ENCODE data around the gene SH3PXD2A. TPM values are rescaled to one million over a fixed set of nuclear protein-coding genes. Genes with fewer than 3 reads are reported as not detected.
A peak's percentile ranks its signal among the peaks of the same experiment; 100 is the strongest.

SH3PXD2A gene
- total RNA-seq, 2 experiments from 2014 or later: 12.4 to 14.5 TPM

DNA sequence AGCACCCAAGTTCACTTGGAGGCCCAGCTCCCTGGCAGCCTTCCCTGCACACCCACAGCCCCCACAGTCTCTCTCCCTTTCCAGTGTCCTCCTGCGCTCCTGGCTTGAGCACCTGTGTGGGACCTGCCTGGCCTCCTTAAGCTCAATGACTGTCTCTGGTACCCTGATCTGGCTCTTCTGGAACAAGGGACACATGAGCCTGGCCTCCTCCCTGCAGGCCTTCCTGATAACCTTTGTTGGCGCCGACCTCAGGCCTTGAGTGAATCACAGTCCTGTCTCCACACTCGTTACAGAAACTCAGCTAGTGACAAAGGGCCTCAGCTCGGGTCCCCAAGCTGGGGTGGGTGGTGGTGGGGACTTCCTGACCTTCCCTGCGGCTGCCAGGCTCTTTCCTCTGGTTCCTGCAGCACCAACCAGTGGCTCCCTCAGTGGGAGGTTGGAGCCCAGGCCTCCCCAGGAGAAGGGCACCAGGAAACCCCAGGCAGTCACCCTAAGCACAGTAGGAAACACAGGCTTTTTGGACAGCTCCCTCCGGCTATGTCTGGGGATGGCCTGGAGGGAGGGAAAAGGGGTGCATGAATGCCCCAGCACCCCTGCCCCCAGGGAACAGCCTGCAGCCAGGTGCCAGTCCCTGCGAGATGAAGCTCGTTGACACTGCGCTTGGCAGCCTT lies 147.3 kb downstream of the SH3PXD2A start:
- no peak for ATAC-seq
- H3K27me3 Mint-ChIP-seq: no peaks in the 10 kb centered on the region
- CTCF ChIA-PET: interaction anchor here (0.6 to 7.6 kb wide), 3 partner anchors 110 to 575 kb away, joined by 3 to 95 read pairs (median 3); no protein-coding TSS in a partner anchor
- H3K9me3 Mint-ChIP-seq (ENCODE audit: low read depth): no peaks in the 10 kb centered on the region
- no peak for DNase-seq
- H3K27ac Mint-ChIP-seq: no peak overlapping the region
- H3K36me3 Mint-ChIP-seq: no peaks in the 10 kb centered on the region
- no peak overlapping the region for H3K4me3 Mint-ChIP-seq
- H3K4me1 Mint-ChIP-seq: peaks cover 5% of the 10 kb centered on the region

DNA sequence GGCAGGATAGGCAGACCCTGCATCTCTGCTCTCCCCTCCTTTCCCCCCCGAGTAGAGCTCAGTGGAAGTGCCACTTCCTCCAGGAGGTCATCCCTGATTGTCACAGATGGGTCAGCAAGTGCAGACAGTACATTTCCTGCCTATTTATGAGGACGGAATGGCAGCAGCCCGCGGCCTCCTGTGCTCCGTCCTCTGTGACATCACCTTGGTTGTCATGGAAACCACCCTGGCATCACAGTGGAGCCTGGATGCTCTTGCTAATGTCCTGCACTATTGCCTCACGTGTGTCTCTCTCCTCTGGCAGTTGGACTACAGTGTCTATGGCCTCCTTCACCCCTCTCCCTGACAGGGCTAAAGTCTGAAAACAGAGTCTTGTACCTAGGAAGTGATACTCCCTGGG lies 148.6 kb downstream of the SH3PXD2A start:
- H3K9me3 Mint-ChIP-seq (ENCODE audit: low read depth): no peaks in the 10 kb centered on the region
- no peak for DNase-seq
- peaks cover 4% of the 10 kb centered on the region for H3K4me1 Mint-ChIP-seq
- ATAC-seq: no peak
- H3K4me3 Mint-ChIP-seq: no peak overlapping the region
- H3K27me3 Mint-ChIP-seq: no peaks in the 10 kb centered on the region
- H3K27ac Mint-ChIP-seq: no peak overlapping the region
- CTCF ChIA-PET: no interaction called here
- H3K36me3 Mint-ChIP-seq: no peaks in the 10 kb centered on the region

DNA sequence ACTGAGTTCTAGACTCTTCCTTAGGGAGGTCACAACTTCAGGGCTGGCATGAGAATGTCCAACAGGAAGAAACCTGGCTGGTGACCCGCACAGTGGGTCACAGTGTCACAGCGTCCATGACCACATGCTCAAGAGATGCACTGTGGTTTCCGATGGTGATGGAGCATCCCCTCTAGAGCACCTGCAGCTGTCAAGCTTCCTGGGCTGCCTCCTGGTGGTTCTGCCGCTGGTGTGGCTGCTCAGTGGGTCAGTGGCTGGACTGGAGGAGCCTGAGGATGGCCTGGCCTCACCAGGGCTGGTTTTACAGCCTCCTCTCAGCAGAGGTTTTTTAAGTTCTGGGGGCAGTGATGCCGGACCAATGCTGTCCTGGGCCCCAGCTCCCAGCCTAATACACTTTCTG lies 149.3 kb downstream of the SH3PXD2A start:
- ATAC-seq: no peak
- Mint-ChIP-seq H3K9me3 (ENCODE audit: low read depth) (no peaks in the 10 kb centered on the region), H3K4me3 (no peak overlapping the region), H3K27ac (no peak overlapping the region), H3K4me1 (peaks cover 4% of the 10 kb centered on the region), H3K36me3 (no peaks in the 10 kb centered on the region), H3K27me3 (no peaks in the 10 kb centered on the region)
- no peak for DNase-seq
- CTCF ChIA-PET: interaction anchor here (1.1 kb wide), 1 partner anchor 20 kb away, joined by 4 read pairs; no protein-coding TSS in a partner anchor

DNA sequence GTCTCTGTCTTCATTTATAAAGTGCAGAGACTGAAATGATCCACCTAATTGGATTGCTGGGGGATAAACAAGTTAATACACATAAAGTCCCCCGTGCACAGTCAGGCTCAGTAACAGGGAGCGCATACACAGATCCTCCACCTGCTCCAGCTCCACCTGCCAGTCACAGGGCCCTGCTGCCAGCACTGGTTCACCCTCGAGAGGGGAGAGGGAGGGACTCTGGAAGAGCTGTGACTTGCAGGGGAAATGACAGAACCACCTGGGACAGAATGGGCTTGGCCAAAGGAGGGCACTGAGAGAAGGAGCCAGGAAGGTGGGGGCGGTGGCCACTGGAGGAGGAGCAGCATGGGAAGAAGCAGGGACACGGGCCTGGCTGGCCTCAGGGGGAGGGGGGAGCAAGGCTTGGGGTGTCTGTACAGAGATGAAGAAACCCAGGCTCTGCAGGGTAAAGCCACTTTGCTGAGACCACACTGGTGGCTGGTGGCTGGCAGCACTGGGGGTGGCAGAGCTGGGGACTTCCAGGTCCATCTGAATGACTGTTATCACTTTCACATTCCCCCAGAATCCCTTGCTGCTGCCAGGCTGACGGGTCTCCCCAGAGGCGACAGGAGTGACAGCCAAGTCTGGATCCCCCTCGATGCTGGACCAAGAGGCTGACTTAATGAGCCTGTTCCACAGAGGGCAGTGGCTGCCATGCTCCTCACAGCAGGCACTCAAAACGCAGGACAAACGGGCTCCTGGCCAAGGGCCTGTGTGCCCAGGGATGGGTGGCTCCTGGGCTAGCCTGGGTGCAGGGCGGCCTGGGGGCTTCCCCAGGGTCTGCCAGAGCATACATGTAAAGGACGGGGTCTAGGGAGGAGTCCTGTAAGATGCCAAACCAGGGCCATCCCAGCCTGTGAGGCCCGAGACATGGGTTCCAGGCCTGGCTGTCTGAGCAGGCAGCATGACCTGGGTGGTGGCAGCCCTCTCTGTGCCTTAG lies 151.1 kb downstream of the SH3PXD2A start:
- CTCF ChIA-PET: interaction anchor here (1.2 to 3.2 kb wide), 5 partner anchors 8 to 77 kb away, joined by 3 to 11 read pairs (median 3); no protein-coding TSS in a partner anchor
- Mint-ChIP-seq H3K27me3 (no peaks in the 10 kb centered on the region), H3K27ac (no peak overlapping the region), H3K4me1 (peaks cover 4% of the 10 kb centered on the region), H3K36me3 (no peaks in the 10 kb centered on the region), H3K9me3 (ENCODE audit: low read depth) (no peaks in the 10 kb centered on the region), H3K4me3 (no peak overlapping the region)
- ATAC-seq: no peak
- no peak for DNase-seq

DNA sequence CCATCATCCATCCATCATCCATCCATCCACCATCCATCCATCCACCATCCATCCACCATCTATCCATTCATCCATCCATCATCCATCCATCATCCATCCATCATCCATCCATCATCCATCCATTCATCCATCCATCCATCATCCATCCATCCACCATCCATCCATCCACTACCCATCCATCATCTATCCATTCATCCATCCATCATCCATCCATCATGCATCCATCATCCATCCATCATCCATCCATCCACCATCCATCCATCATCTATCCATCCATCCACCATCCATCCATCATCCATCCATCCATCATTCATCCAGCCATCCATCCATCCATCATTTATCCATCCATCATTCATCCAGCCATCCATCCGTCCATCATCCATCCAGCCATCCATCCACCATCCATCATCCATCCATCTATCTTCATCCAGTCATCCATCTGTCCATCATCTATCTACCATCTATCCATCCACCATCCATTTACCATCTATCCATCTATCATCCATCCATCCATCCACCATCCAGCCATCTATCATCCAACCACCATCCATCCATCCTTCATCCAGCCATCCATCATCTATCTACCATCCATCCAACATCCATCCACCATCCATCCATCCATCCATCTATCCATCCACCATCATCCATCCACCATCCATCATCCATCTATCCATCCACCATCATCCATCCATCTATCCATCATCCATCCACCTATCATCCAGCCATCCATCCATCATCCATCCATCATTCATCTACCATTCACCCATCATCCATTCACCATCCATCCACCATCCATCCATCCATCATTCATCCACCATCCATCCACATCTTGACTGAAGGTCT lies 153.8 kb downstream of the SH3PXD2A start:
- Mint-ChIP-seq H3K9me3 (ENCODE audit: low read depth) (no peaks in the 10 kb centered on the region), H3K36me3 (no peaks in the 10 kb centered on the region), H3K4me3 (no peak overlapping the region), H3K27ac (no peak overlapping the region), H3K4me1 (peaks cover 10% of the 10 kb centered on the region), H3K27me3 (no peaks in the 10 kb centered on the region)
- ATAC-seq: no peak
- CTCF ChIA-PET: interaction anchor here (1.3 to 3.2 kb wide), 2 partner anchors 11 to 16 kb away, joined by 3 to 11 read pairs; no protein-coding TSS in a partner anchor
- no peak for DNase-seq

DNA sequence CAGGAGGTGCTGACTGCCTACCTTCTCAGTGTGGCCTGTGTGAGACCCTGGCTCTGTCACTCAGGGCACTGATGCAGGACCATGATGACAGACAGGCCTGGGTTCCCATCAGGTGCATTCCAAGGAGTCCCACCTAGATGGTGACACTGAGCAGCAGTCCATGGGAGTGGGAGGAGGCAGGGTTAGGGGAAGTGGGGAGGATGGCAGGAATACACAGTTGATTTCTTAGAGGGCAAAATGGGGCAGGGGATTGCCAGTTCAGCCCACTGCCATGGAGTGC lies 155.0 kb downstream of the SH3PXD2A start:
- Mint-ChIP-seq H3K36me3 (no peaks in the 10 kb centered on the region), H3K9me3 (ENCODE audit: low read depth) (no peaks in the 10 kb centered on the region), H3K27me3 (no peaks in the 10 kb centered on the region), H3K4me3 (no peak overlapping the region), H3K4me1 (peaks cover 23% of the 10 kb centered on the region), H3K27ac (no peak overlapping the region)
- DNase-seq (no peak), ATAC-seq (no peak)
- CTCF ChIA-PET: interaction anchor here (1.7 kb wide), 1 partner anchor 13 kb away, joined by 4 read pairs; no protein-coding TSS in a partner anchor

DNA sequence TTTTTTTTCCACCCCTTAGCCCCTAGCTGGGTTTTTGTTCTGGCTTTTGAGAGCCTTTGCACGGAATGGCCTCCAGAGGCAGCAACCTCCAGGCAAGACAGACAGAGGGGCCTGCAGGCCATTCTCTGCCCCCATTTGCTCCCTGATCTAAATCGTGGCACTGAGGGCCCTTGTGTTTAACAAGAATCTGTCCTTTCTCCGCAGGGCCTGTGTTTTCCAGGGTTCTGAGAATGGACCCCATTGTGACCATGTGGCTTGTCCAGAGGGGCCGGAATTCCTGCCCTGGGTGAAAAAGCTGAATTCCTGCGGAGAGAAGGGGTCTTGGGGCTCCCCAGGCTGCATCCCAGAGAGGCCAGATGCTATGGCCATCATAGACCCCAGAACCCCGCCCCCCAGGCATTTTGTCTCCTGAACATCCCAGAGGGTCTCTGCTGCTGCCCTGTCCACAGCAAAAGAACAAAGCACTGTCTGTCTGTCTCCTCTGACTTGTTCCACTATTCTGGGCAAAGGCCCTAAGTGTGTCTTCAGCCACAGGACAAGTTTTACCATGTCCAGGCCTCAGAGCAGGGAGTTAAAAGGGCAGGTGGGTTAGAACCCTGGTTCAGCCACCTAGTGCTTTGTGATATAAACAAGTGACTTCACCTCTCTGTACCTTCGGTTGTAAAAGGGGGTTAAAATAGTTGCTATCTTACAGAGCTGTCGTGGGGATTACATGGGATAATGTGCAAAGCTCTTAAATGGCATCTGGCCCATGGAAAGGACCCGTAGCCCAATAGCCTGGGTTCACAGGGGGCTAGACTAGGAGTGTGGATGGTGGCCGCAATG lies 155.6 kb downstream of the SH3PXD2A start:
- no peaks in the 10 kb centered on the region for H3K9me3 Mint-ChIP-seq (ENCODE audit: low read depth)
- DNase-seq: no peak
- H3K27me3 Mint-ChIP-seq: no peaks in the 10 kb centered on the region
- no peak overlapping the region for H3K27ac Mint-ChIP-seq
- peaks cover 26% of the 10 kb centered on the region for H3K4me1 Mint-ChIP-seq
- H3K4me3 Mint-ChIP-seq: no peak overlapping the region
- CTCF ChIA-PET: interaction anchor here (0.7 to 1.7 kb wide), 3 partner anchors 13 to 159 kb away, joined by 3 to 4 read pairs (median 3); no protein-coding TSS in a partner anchor
- H3K36me3 Mint-ChIP-seq: no peaks in the 10 kb centered on the region
- ATAC-seq: no peak

DNA sequence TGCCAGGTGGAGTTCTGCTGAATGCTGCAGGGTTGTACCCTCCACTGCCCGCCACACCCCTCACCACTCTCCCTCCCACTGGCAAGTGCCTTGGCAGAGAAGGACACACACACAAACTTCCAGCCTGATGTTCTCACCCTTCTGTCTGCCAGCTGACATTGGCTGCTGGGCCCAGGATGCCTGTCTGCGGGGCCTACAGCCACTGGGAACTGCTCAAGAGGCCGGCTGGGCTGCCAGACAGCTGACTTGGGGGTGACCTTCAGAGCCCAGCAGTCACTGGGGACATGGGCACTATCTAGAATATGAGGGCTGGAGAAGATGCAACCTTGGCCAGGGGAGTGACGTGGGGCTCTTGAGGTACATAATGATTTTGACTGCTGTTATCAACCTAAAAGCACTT lies 157.1 kb downstream of the SH3PXD2A start:
- Mint-ChIP-seq H3K27me3 (no peaks in the 10 kb centered on the region), H3K9me3 (ENCODE audit: low read depth) (no peaks in the 10 kb centered on the region), H3K4me3 (no peak overlapping the region), H3K4me1 (peaks cover 36% of the 10 kb centered on the region), H3K36me3 (no peaks in the 10 kb centered on the region), H3K27ac (no peak overlapping the region)
- no peak for DNase-seq
- CTCF ChIA-PET: interaction anchor here (1.0 to 1.4 kb wide), 3 partner anchors 8 to 92 kb away, joined by 3 to 7 read pairs (median 5); no protein-coding TSS in a partner anchor
- no peak for ATAC-seq

DNA sequence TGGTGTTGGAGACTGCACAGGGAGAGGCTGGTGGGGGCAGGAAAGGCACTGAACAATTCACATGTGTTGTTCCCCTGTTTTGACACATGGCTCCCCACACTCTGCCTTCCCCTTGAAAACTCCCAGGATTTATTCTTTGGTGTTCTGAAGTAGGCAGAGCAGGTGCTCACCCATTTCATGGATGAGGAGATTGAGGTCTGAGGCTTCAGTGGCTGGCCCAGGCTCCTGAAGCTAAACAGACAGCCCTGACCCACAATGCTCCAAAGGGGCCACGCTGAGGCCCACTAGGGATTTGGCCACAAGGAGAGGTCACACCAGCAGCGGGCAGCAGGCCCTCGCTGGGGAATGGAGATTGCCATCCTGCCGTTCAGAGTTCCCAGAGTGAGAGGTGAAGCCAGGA lies 157.6 kb downstream of the SH3PXD2A start:
- Mint-ChIP-seq H3K36me3 (no peaks in the 10 kb centered on the region), H3K27me3 (no peaks in the 10 kb centered on the region), H3K9me3 (ENCODE audit: low read depth) (no peaks in the 10 kb centered on the region), H3K4me1 (peaks cover 36% of the 10 kb centered on the region), H3K4me3 (no peak overlapping the region), H3K27ac (no peak overlapping the region)
- DNase-seq (no peak), ATAC-seq (no peak)
- CTCF ChIA-PET: interaction anchor here (1.0 to 4.0 kb wide), 4 partner anchors 12 to 92 kb away, joined by 3 to 42 read pairs (median 5); no protein-coding TSS in a partner anchor

DNA sequence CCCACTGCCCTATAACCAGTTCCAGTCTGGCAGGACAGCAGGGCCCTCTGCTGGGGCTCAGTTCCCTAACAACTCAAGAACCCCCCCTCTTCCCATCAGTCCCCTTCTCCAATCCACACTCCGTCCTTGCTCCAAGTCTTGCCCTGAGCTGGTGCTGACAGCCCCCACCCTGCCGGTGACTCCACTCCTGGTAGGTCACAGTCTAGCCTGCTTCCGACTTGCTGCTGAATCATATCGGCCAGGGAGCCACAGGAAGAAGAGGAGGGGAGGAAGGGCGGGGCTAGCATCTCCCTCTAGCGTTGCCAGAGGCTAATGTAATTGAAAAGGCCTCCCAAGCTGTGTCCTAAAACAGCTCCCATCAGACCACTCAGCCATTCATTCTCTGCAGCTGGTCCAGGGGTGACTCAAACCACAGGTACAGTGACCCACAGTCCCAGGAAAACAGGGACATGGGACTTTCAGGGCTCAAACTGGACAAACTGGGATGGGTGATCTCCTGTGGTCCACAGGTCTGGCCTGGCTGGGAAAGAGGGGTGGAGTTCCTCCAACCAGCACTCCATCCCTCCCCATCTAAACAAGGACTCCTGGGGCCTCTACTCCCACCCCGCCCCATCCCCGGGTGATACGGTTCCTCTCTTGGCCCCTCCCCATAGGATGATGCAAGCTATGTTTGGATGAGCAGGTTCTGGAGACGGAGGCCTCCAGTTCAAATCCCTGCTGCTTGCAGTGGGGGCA lies 158.8 kb downstream of the SH3PXD2A start:
- Mint-ChIP-seq H3K27ac (peak overlapping the region; percentile 80), H3K27me3 (no peaks in the 10 kb centered on the region), H3K9me3 (ENCODE audit: low read depth) (no peaks in the 10 kb centered on the region), H3K4me3 (peak overlapping the region; percentile 55), H3K4me1 (peaks cover 45% of the 10 kb centered on the region), H3K36me3 (no peaks in the 10 kb centered on the region)
- ATAC-seq: peak; percentile 91
- CTCF ChIA-PET: interaction anchor here (0.6 to 4.0 kb wide), 18 partner anchors 11 to 290 kb away, joined by 3 to 42 read pairs (median 3); partner anchors contain the start of gene SH3PXD2A
- DNase-seq: peak; percentile 92

DNA sequence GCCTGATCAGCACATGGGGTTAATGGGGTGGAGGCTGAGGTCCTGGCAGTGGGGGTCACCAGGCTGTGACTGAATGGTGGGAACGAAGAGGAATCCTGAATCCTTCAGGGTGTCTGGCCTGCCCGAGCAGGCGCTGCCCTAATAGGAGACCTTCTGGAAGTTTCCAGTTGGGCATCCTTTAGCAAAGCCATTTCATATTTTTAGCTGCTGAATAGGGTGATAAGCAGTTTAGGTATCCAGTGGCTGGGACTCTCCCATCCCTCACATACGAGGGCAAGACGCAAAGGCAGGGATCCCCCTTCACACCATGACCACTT lies 159.3 kb downstream of the SH3PXD2A start:
- Mint-ChIP-seq H3K4me3 (peak overlapping the region; percentile 55), H3K9me3 (ENCODE audit: low read depth) (no peaks in the 10 kb centered on the region), H3K27me3 (no peaks in the 10 kb centered on the region), H3K27ac (peak overlapping the region; percentile 80), H3K36me3 (no peaks in the 10 kb centered on the region), H3K4me1 (peaks cover 47% of the 10 kb centered on the region)
- ATAC-seq (no peak), DNase-seq (no peak)
- CTCF ChIA-PET: interaction anchor here (0.6 to 4.0 kb wide), 15 partner anchors 10 to 290 kb away, joined by 3 to 42 read pairs (median 3); partner anchors contain the start of gene SH3PXD2A

All from activated CD8-positive, alpha-beta memory T cell treated with anti-CD3 and anti-CD28 coated beads, Interleukin-2, amount 10 ng/mL, durations not matched to agents 7 days and 5 days (primary cell).